ENCODE results near the gene SERP2. TPM values are rescaled to one million over a fixed set of nuclear protein-coding genes. Genes with fewer than 3 reads are reported as not detected.

Gene SERP2
- total RNA-seq, 1 donor from 2014 or later: 0.26 TPM

DNA sequence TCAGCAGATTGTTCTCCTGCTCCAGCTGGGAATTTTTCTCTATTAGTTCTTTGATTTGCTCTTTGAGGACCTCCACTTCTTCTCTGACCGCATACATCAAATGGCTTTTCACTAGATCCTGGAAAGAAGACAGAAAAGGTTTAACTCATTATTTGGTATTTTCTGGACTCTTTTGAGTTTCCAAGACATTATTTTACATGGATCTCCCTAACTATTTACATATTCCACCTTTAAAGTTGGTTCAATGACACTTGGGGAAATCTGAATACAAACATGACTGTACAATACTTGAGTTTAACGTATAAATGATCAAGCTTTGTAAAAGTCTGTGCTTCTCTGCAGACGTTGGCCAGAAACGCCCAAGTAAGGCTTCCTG is 61.1 kb downstream of the SERP2 start:
- DNase-seq (ENCODE audit: low read depth, low spot score): no peak

DNA sequence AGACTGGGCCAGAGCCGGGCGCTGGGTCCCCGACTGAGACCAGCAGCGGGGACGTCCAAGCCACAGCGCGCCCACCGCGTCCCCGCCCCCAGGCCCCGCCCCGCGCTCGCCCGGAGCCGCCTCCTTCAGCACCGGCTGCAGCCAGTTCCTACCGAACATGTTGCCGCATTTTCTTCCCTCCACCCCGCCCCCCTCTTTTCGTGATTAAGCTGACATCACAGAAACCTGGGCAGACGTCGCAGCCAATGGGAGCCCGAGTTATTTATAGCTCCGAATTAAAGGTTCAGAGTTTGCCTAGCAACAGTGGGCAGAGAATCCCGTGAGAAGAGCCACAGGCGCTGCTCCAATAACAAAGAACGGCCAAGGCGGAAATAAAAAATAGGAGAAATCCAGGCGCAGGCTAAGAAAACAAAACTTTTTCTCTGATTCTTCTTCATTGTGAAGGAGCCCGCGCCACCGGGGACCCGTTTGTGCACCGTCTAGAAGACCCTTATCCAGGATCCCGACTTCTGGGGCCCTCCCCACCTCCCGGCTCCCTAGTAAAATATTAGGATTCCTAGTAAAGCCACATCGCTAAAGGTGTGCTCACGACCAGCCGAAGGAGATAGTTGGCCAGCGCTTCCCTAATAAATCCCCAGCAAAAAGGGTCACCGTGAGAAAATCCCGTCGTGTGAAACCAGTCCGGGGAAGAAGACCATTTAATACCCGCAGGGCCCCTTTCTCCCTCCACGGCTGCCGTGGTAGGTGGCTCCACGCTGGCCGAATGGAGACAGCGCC is 61.7 kb downstream of the SERP2 start:
- DNase-seq (ENCODE audit: low read depth, low spot score): peak; percentile 96

DNA sequence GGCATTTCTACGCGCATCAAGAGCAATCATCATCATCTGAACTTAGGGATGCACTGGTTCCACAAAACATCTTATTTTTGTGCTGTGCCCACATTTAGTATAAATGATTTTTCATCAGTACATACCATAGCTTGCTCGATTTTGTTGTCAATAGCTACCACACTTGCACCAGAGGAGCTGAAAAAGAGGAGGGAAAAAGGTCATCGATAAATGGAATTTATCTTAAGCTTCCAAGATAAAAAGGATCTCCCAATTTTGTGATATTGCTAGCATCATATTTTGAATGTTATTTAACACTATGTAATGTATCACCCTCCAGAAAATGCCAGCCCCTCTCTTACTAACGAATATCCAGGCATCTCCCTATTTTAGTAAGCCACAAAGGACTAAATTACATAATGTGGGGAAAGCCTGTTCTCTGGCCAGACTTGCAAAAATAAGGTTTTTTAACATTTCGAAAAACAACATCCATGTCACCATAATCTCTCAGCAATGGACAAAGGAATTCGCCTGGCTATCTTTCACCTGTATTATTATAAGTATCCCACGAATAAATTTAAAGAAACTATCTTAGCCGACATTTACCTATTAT is 62.4 kb downstream of the SERP2 start:
- DNase-seq (ENCODE audit: low read depth, low spot score): no peak

- peak; percentile 85 for DNase-seq (ENCODE audit: low read depth, low spot score)
These were observed 63.1 kb downstream of the SERP2 start for GRCh38 chr13:44436589-44437337.

DNA sequence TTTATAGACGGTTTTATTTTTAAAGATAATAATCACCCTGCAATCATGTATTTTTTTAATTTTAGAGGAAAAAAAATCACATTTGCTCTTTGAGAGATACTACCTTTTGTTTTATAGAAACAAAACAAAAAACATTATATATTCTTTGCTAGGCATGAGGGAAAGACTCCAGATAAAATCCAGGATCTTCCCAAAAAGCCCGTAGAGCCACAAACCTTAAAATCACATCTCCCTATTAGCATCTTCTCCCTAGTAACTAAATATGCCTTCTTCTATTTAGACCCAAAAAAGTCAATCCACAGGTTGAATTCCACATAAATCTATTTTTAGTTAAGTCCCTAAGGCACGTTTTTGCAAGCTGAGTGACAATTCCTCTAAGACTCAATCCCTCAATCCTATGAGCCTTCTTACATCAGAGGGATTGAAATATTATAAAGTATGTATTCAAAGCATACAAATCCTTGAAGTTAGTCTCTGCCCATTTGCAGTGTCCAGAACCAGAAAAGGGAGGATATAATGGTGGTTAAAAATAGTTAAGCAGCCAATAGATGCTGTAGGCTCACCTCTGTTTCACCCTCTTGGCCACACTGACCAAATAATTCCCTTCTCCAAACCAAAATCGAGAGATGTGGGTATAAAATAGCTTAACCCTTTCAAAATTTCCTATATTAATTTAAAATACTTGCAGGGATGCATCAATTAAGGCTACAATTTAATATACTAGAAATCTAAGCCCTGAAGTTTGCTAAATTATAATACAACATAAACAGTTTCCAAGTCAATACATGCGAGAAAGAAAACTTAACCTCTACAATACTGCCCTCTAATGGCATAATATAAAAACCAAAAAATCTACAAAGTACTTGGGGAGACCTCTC is 64.0 kb downstream of the SERP2 start:
- no peak for DNase-seq (ENCODE audit: low read depth, low spot score)

- DNase-seq (ENCODE audit: low read depth, low spot score): no peak
These were observed 64.6 kb downstream of the SERP2 start for GRCh38 chr13:44438234-44438579.

GRCh38 chr13:44439452-44440024 is 65.9 kb downstream of the SERP2 start:
- no peak for DNase-seq (ENCODE audit: low read depth, low spot score)

DNA sequence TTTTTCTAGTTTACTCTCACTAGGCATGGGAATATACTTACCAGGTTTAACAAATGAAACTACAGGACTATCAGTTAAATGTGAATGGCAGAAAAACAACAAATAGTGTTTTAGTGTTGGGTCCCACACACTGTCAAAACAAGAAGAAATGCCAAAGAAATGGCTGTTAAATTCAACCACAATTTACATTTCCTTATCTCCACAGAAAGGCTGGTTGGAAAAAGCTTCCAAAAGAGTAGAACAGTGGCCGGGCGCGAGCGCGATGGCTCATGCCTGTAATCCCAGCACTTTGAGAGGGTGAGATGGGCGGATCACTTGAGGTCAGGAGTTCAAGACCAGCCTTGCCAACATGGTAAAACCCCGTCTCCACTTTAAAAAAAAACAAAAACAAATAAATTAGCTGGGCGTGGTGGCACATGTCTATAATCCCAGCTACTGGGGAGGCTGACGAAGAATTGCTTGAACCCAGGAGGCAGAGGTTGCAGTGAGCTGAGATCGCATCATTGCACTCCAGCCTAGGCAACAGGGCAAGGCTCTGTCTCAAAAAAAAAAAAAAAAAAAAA is 66.5 kb downstream of the SERP2 start:
- no peak for DNase-seq (ENCODE audit: low read depth, low spot score)

Other genes with a start within 250 kb of the SERP2 start
- 35.7 and 36.6 TPM in 2 replicates for gene TSC22D1, start 202.5 kb downstream of the SERP2 start, total RNA-seq